GM20000 (cell line): ENCODE results near the gene N4BP2.

Experiments
- DNase-seq: peaks from one replicate; pipeline ENCODE4 v3.0.0; 2012; ENCODE audit warnings: low spot score
- TF ChIP-seq, protein P1 (sequence below): IDR thresholded peaks from 2 replicates; pipeline ENCODE4 v1.5.1; 2012; ENCODE audit warnings: mild to moderate bottlenecking, control low read depth; ENCODE audit errors: extremely low read depth, missing control alignments

The N4BP2 gene

DNA sequence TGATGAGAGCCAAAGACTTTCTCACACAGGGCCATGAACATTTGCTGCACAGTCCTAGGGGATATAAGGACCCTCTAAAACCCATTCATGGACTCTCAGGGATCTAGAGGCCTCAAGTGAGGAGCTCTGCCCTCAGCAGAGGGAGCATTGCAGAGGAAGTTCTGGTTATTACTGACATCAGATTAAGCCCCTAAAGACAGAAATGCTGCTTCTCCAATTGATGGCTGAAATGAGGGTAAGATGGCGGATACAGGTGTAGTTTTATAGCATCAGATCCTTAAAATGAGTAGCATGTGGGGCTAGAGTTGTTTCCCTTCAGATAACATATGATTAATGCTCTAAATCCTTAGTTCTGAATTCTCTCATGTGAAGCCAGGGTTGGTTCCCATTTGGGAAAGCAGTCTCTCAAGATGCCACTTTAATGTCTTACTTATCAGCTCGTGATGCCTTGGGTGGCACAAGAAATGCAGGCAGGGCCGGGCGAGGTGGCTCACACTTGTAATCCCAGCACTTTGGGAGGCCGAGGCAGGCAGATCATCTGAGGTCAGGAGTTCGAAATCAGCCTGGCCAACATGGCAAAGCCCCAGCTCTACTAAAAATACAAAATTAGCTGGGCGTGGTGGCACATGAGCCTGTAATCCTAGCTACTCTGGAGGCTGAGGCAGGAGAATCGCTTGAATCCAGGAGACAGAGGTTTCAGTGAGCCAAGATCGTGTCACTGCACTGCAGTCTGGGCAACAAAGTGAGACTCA, 148.0 kb downstream of the N4BP2 start:
- DNase-seq: no peak
- TF ChIP-seq, protein P1, sequence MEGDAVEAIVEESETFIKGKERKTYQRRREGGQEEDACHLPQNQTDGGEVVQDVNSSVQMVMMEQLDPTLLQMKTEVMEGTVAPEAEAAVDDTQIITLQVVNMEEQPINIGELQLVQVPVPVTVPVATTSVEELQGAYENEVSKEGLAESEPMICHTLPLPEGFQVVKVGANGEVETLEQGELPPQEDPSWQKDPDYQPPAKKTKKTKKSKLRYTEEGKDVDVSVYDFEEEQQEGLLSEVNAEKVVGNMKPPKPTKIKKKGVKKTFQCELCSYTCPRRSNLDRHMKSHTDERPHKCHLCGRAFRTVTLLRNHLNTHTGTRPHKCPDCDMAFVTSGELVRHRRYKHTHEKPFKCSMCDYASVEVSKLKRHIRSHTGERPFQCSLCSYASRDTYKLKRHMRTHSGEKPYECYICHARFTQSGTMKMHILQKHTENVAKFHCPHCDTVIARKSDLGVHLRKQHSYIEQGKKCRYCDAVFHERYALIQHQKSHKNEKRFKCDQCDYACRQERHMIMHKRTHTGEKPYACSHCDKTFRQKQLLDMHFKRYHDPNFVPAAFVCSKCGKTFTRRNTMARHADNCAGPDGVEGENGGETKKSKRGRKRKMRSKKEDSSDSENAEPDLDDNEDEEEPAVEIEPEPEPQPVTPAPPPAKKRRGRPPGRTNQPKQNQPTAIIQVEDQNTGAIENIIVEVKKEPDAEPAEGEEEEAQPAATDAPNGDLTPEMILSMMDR: no peak

DNA sequence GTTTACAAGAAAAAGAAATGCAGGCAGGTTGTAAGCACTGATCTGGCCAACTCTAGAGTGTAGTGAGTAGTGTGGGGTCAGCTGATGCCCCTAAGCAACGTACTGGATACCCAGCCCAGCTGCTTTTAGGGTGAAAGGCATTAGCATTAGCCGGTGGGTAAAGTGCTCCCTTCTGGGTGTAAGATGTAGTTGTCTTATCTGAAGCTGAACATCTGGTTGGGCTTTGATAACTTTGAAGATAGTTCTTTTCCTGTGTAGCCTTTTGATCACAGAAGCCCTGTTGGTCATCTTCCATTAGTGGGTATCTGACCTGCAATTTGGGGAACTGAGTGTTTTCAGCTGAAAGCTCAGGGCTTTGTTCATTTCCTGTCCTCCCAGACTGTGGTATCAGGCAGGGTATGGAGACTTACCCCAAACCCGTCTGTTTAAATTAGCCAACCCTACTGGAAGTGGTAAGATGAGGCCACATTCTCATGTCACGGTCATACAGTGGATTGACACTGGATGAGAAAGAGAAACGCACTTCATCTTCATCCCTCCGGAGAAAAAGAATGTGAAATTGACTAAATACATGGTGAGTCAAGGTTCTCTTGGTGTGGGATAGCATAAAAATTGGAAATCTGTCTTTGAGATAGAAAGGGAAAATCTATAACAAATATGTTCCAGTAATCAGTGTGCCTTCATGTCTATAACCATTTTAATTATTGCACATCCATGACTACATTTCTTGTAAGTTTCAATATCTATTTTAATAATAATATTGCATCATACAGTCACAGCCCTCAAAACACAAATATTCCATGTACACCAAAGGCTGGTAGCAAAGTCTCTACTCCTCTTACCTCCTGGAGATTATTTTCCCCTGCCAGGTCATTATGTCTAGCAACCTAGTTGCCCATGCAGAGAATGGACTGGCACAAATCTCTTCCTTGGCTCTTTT, 148.9 kb downstream of the N4BP2 start:
- no peak for DNase-seq

DNA sequence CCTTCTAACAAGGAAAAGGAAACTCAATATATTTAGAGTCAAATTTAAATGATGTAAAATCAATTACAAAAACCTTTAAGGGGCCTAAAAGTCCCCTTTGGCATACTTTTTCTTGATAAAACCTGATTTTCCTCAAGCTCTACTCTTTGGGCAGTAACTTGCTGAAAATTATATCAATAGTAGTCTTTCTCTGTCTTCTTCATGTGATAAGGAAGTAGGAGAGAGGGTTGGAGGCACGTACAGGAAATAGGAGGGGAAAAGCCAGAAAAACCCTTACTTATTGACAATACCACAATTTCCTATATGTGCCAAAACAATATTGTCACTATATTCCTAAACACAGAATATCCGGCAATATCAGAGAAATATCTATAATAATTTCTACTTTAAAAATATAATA, 149.8 kb downstream of the N4BP2 start:
- TF ChIP-seq, protein P1: no peak
- DNase-seq: no peak

More for the DNA sequence above, 148.9 kb downstream of the N4BP2 start:
- TF ChIP-seq, protein P1: no peak
